OCI-LY3 (cell line): ENCODE data around the gene SEMA5B.

Experiments
- EZH2phosphoT487 ChIP-seq: fragments of 200-600 bp; shearing (Covaris generic); IDR thresholded peaks from 2 replicates; pipeline ENCODE4 v1.6.1; 2018; ENCODE audit warnings: antibody characterized with exemption, mixed run types, low read depth
- TF ChIP-seq, protein P1 (sequence below): fragments of 200-600, 300-600 bp; sonication (generic); IDR thresholded peaks from 2 replicates; pipeline ENCODE4 v1.5.1; 2014; ENCODE audit warnings: antibody characterized with exemption, low read length, low read depth

DNA sequence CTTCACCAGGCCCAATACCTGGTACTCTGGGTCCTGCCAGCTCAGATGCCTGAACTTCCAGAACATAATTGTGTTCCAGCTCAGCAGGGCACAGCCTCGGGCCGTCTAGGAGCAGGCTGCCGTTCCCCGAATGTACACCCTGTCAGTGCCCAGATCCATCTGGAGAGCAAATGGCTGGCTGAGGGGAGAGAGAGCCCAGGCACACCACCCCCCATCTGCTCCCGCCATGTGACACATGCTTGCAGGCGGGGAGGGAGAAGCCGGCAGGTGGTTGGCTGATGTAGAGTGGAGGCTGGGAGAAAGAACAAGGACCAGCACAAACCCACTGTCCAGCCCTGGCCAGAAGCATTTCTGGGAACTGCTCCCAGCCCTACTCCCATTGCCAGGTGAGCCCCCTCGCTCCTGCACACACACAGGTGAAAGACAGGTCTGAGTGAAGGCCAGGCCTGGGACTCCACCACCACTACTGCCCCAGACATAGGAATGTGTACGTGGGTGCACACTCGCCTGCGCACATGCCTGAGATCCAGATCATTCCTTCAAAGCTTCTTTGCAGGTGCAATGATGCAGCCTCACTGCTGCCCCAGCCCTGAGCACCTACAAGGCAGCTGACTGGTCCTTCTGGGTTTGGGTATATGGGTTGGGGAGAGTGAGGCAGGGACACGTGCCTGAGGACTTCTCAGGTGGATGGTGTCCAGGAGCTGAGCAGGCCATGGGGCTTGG lies 53.5 kb downstream of the SEMA5B start:
- TF ChIP-seq, protein P1, sequence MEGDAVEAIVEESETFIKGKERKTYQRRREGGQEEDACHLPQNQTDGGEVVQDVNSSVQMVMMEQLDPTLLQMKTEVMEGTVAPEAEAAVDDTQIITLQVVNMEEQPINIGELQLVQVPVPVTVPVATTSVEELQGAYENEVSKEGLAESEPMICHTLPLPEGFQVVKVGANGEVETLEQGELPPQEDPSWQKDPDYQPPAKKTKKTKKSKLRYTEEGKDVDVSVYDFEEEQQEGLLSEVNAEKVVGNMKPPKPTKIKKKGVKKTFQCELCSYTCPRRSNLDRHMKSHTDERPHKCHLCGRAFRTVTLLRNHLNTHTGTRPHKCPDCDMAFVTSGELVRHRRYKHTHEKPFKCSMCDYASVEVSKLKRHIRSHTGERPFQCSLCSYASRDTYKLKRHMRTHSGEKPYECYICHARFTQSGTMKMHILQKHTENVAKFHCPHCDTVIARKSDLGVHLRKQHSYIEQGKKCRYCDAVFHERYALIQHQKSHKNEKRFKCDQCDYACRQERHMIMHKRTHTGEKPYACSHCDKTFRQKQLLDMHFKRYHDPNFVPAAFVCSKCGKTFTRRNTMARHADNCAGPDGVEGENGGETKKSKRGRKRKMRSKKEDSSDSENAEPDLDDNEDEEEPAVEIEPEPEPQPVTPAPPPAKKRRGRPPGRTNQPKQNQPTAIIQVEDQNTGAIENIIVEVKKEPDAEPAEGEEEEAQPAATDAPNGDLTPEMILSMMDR: no peak
- TF ChIP-seq EZH2phosphoT487: no peak
